HG02623 (cell line): ENCODE data around the gene CCSER1.
"Not testable (repeated sequence)": the region's sequence is repeated elsewhere in the genome, so short reads cannot be mapped to it uniquely, and the experiment has no call there.

Experiments used
- ATAC-seq: cut with Tn5 transposase; IDR thresholded peaks from one replicate; pipeline ENCODE4 v1.9.1; 2021; ENCODE audit warnings: moderate library complexity; ENCODE audit not compliant: unreplicated experiment

Gene CCSER1

GRCh38 chr4:90281541-90282355, 154.6 kb downstream of the CCSER1 start:
- ATAC-seq: no peak

- ATAC-seq: no peak
These were observed 163.2 kb downstream of the CCSER1 start for GRCh38 chr4:90290345-90290744.

- no peak for ATAC-seq
These were observed 165.2 kb downstream of the CCSER1 start for GRCh38 chr4:90292438-90292837.

- no peak for ATAC-seq
These were observed 166.1 kb downstream of the CCSER1 start for GRCh38 chr4:90293320-90293719.

GRCh38 chr4:90299373-90299772, 172.2 kb downstream of the CCSER1 start:
- no peak for ATAC-seq

- ATAC-seq: no peak
These were observed 179.6 kb downstream of the CCSER1 start for GRCh38 chr4:90306810-90307209.

- not testable (repeated sequence) for ATAC-seq
These were observed 189.9 kb downstream of the CCSER1 start for GRCh38 chr4:90317140-90317539.

GRCh38 chr4:90317785-90318184, 190.6 kb downstream of the CCSER1 start:
- ATAC-seq: no peak

- no peak for ATAC-seq
These were observed 191.0 kb downstream of the CCSER1 start for GRCh38 chr4:90318193-90318592.

- ATAC-seq: no peak
These were observed 201.4 kb downstream of the CCSER1 start for GRCh38 chr4:90328558-90328957.

GRCh38 chr4:90330546-90330945, 203.4 kb downstream of the CCSER1 start:
- ATAC-seq: no peak

- ATAC-seq: no peak
These were observed 218.5 kb downstream of the CCSER1 start for GRCh38 chr4:90345549-90346215.

- ATAC-seq: no peak
These were observed 222.4 kb downstream of the CCSER1 start for GRCh38 chr4:90349636-90350035.

- ATAC-seq: peak; percentile 45
These were observed 230.0 kb downstream of the CCSER1 start for GRCh38 chr4:90357117-90357710.

GRCh38 chr4:90375081-90375480, 247.9 kb downstream of the CCSER1 start:
- ATAC-seq: no peak

- no peak for ATAC-seq
These were observed 266.0 kb downstream of the CCSER1 start for GRCh38 chr4:90393215-90393614.

GRCh38 chr4:90403781-90404180, 276.6 kb downstream of the CCSER1 start:
- ATAC-seq: no peak

- ATAC-seq: not testable (repeated sequence)
These were observed 280.7 kb downstream of the CCSER1 start for GRCh38 chr4:90407897-90408296.

- not testable (repeated sequence) for ATAC-seq
These were observed 285.6 kb downstream of the CCSER1 start for GRCh38 chr4:90412786-90413185.

- no peak for ATAC-seq
These were observed 287.9 kb downstream of the CCSER1 start for GRCh38 chr4:90415116-90415515.

- peak; percentile 88 for ATAC-seq
These were observed 292.0 kb downstream of the CCSER1 start for GRCh38 chr4:90419124-90419711.

GRCh38 chr4:90421161-90421560, 294.0 kb downstream of the CCSER1 start:
- ATAC-seq: no peak
